GM12801 (cell line): ENCODE data around the gene ABCA12.

Experiments
- CTCF ChIP-seq: IDR thresholded peaks from one replicate; pipeline ENCODE4 v1.5.1; 2011; ENCODE audit warnings: control low read depth; ENCODE audit not compliant: insufficient read length; ENCODE audit errors: extremely low read depth

Gene ABCA12

GRCh38 chr2:214899751-214900150 lies 238.7 kb downstream of the ABCA12 start:
- TF ChIP-seq CTCF: no peak

GRCh38 chr2:214896274-214896673 lies 242.2 kb downstream of the ABCA12 start:
- no peak for TF ChIP-seq CTCF

- TF ChIP-seq CTCF: no peak
Observed at GRCh38 chr2:214895469-214895868, 243.0 kb downstream of the ABCA12 start.

GRCh38 chr2:214889301-214889700 lies 249.1 kb downstream of the ABCA12 start:
- no peak for TF ChIP-seq CTCF

- TF ChIP-seq CTCF: no peak
Observed at GRCh38 chr2:214881647-214882202, 256.7 kb downstream of the ABCA12 start.
